WTC11 (cell line): ENCODE data around the gene SERP2. TPM values are rescaled to one million over a fixed set of nuclear protein-coding genes. Genes with fewer than 3 reads are reported as not detected.

Experiments
- ATAC-seq: fragments of 200-7000 bp; cut with Tn5 transposase; 2 replicates; pipeline ENCODE4 v1.10.0; 2021; ENCODE audit warnings: mild to moderate bottlenecking, moderate library complexity
- CTCF ChIA-PET: fragments of 300-600 bp; sonication (Branson Sonifier 250); formaldehyde crosslinking; loops from one replicate; lab custom pipeline; 2021; ENCODE audit warnings: antibody characterized with exemption; lab: Charles Lee
- POLR2A ChIA-PET: fragments of 350-600 bp; sonication (Branson Sonifier 250); formaldehyde crosslinking; loops from one replicate; lab custom pipeline; 2021; ENCODE audit warnings: antibody characterized with exemption; lab: Charles Lee
- DNase-seq: peaks from one replicate; pipeline ENCODE4 v3.0.0; 2021; ENCODE audit warnings: low spot score
- H3K27ac Mint-ChIP-seq: 2 replicates; pipeline ENCODE4 v1.8.0; 2021; ENCODE audit warnings: mixed read lengths
- H3K27me3 Mint-ChIP-seq: 2 replicates; pipeline ENCODE4 v1.8.0; 2021; ENCODE audit warnings: low read depth, mild to moderate bottlenecking, moderate library complexity, mixed read lengths
- H3K36me3 Mint-ChIP-seq: 2 replicates; pipeline ENCODE4 v1.8.0; 2021; ENCODE audit warnings: mixed read lengths
- H3K4me1 Mint-ChIP-seq: 2 replicates; pipeline ENCODE4 v1.8.0; 2022; ENCODE audit warnings: mixed read lengths
- H3K4me3 Mint-ChIP-seq: 2 replicates; pipeline ENCODE4 v1.8.0; 2021; ENCODE audit warnings: mild to moderate bottlenecking, moderate library complexity, mixed read lengths
- H3K9me3 Mint-ChIP-seq: 2 replicates; pipeline ENCODE4 v1.8.0; 2021; ENCODE audit warnings: mixed read lengths
- AR ChIP-seq: fragments of 250-450 bp; sonication (Bioruptor Pico); IDR thresholded peaks from 2 replicates; pipeline ENCODE4 v1.9.0; 2021; ENCODE audit warnings: mild to moderate bottlenecking
- ARID4B ChIP-seq: sonication (generic); formaldehyde crosslinking; IDR thresholded peaks from 2 replicates; pipeline ENCODE4 v1.8.0; 2023; ENCODE audit warnings: missing genetic modification reagents, mild to moderate bottlenecking, borderline replicate concordance
- ATF2 ChIP-seq: sonication (generic); formaldehyde crosslinking; IDR thresholded peaks from 2 replicates; pipeline ENCODE4 v1.8.1; 2022; ENCODE audit warnings: low read depth, missing genetic modification reagents, borderline replicate concordance
- CBFB ChIP-seq: sonication (generic); formaldehyde crosslinking; IDR thresholded peaks from 2 replicates; pipeline ENCODE4 v1.8.1; 2022; ENCODE audit warnings: mild to moderate bottlenecking, low read depth, missing genetic modification reagents
- CREM ChIP-seq: sonication (generic); formaldehyde crosslinking; IDR thresholded peaks from 2 replicates; pipeline ENCODE4 v1.8.1; 2022; ENCODE audit warnings: mild to moderate bottlenecking, missing genetic modification reagents, moderate library complexity
- E2F1 ChIP-seq: sonication (generic); formaldehyde crosslinking; IDR thresholded peaks from 2 replicates; pipeline ENCODE4 v1.8.0; 2022; ENCODE audit warnings: mild to moderate bottlenecking, missing genetic modification reagents
- EMX1 ChIP-seq: fragments of 250-450 bp; sonication (Bioruptor Pico); IDR thresholded peaks from 2 replicates; pipeline ENCODE4 v1.8.0; 2021; ENCODE audit warnings: mild to moderate bottlenecking
- ERG ChIP-seq: fragments of 250-450 bp; sonication (Bioruptor Pico); IDR thresholded peaks from 2 replicates; pipeline ENCODE4 v1.8.0; 2021; ENCODE audit warnings: mild to moderate bottlenecking
- MLX ChIP-seq: sonication (generic); formaldehyde crosslinking; IDR thresholded peaks from 2 replicates; pipeline ENCODE4 v1.8.1; 2023; ENCODE audit warnings: mild to moderate bottlenecking, missing genetic modification reagents, moderate library complexity
- MYBL2 ChIP-seq: sonication (generic); formaldehyde crosslinking; IDR thresholded peaks from 2 replicates; pipeline ENCODE4 v1.8.1; 2023; ENCODE audit warnings: mild to moderate bottlenecking, moderate library complexity, missing genetic modification reagents
- SP1 ChIP-seq: sonication (generic); formaldehyde crosslinking; conservative IDR thresholded peaks from 2 replicates; pipeline ENCODE4 v1.8.1; 2022; ENCODE audit warnings: missing genetic modification reagents
- TP53 ChIP-seq: sonication (generic); formaldehyde crosslinking; IDR thresholded peaks from 2 replicates; pipeline ENCODE4 v1.8.1; 2023; ENCODE audit warnings: mild to moderate bottlenecking, missing genetic modification reagents
- ZMAT4 ChIP-seq: fragments of 250-450 bp; sonication (Bioruptor Pico); IDR thresholded peaks from 2 replicates; pipeline ENCODE4 v1.9.0; 2021; ENCODE audit warnings: mild to moderate bottlenecking
- ZNF232 ChIP-seq: sonication (generic); formaldehyde crosslinking; IDR thresholded peaks from 2 replicates; pipeline ENCODE4 v1.8.0; 2022; ENCODE audit warnings: mild to moderate bottlenecking, missing genetic modification reagents
- ZNF416 ChIP-seq: fragments of 250-450 bp; sonication (Bioruptor Pico); IDR thresholded peaks from 2 replicates; pipeline ENCODE4 v1.9.0; 2021; ENCODE audit warnings: mild to moderate bottlenecking, inconsistent platforms
- ZNF512 ChIP-seq: sonication (generic); formaldehyde crosslinking; IDR thresholded peaks from 2 replicates; pipeline ENCODE4 v1.8.1; 2022; ENCODE audit warnings: missing genetic modification reagents, borderline replicate concordance
- ZNF671 ChIP-seq: fragments of 250-450 bp; sonication (Bioruptor Pico); IDR thresholded peaks from 2 replicates; pipeline ENCODE4 v1.8.0; 2021; ENCODE audit warnings: mild to moderate bottlenecking
- total RNA-seq: library from RNA; stranded (reverse); gene quantifications from 3 replicates; pipeline ENCODE4 v1.2.3, GENCODE V29; 2021

The SERP2 gene
- total RNA-seq, 1 experiment from 2014 or later: 1.2 TPM

GRCh38 chr13:44434766-44435141, 61.1 kb downstream of the SERP2 start:
- TF ChIP-seq ZNF232 (CRISPR knock-in tag) (0 out of 2 replicates have a peak, but pooled peaks have one; percentile 25), E2F1 (no peak), ERG (CRISPR knock-in tag) (peak; percentile 62; the same call in 1 of the 2 replicates)
- POLR2A ChIA-PET: interaction anchor here (0.8 to 4.5 kb wide), 22 partner anchors 9 to 556 kb away, joined by 3 to 60 read pairs (median 4); partner anchors contain the start of gene TSC22D1
- DNase-seq (no peak), ATAC-seq (no peak)
- no peaks in the 10 kb centered on the region for H3K27me3 Mint-ChIP-seq
- CTCF ChIA-PET: interaction anchor here (0.9 to 1.7 kb wide), 3 partner anchors 30 to 191 kb away, joined by 3 to 4 read pairs (median 3); no protein-coding TSS in a partner anchor
- H3K27ac Mint-ChIP-seq: peak overlapping the region; percentile 90
- H3K36me3 Mint-ChIP-seq: peaks cover 23% of the 10 kb centered on the region
- H3K9me3 Mint-ChIP-seq: no peaks in the 10 kb centered on the region
- H3K4me1 Mint-ChIP-seq: peaks cover 23% of the 10 kb centered on the region
- H3K4me3 Mint-ChIP-seq: peak overlapping the region; percentile 94

GRCh38 chr13:44435142-44435918, 61.7 kb downstream of the SERP2 start:
- Mint-ChIP-seq H3K27me3 (no peaks in the 10 kb centered on the region), H3K4me3 (peak overlapping the region; percentile 94), H3K9me3 (no peaks in the 10 kb centered on the region), H3K4me1 (peaks cover 27% of the 10 kb centered on the region), H3K27ac (peak overlapping the region; percentile 99), H3K36me3 (peaks cover 23% of the 10 kb centered on the region)
- ATAC-seq: peak; percentile 66
- ChIA-PET CTCF (interaction anchor here (0.6 to 1.7 kb wide), 10 partner anchors 17 to 483 kb away, joined by 3 to 8 read pairs (median 4); no protein-coding TSS in a partner anchor), POLR2A (interaction anchor here (0.6 to 4.5 kb wide), 30 partner anchors 9 to 556 kb away, joined by 3 to 60 read pairs (median 4); partner anchors contain the start of gene TSC22D1)
- no peak for TF ChIP-seq ZNF512
- TF ChIP-seq EMX1 (CRISPR knock-in tag): no peak
- TF ChIP-seq MYBL2 (CRISPR knock-in tag): no peak
- TF ChIP-seq ZNF416 (CRISPR knock-in tag): no peak
- TF ChIP-seq SP1: peak; percentile 23; the same call in 1 of the 2 replicates
- TF ChIP-seq ZMAT4 (CRISPR knock-in tag): no peak
- TF ChIP-seq AR (CRISPR knock-in tag): 0 out of 2 replicates have a peak, but pooled peaks have one; percentile 89
- 0 out of 2 replicates have a peak, but pooled peaks have one; percentile 3 for TF ChIP-seq CREM (CRISPR knock-in tag)
- no peak for TF ChIP-seq ATF2
- TF ChIP-seq CBFB (CRISPR knock-in tag): no peak
- no peak for TF ChIP-seq ARID4B (CRISPR knock-in tag)
- no peak for TF ChIP-seq TP53 (CRISPR knock-in tag)
- TF ChIP-seq ZNF671: peak; percentile 72; the same call in 1 of the 2 replicates
- no peak for TF ChIP-seq MLX
- peak; percentile 97 for DNase-seq
